OCI-LY1 (cell line): Measurements from ENCODE around the gene SPRY1.

ENCODE experiments used
- H2AFZ ChIP-seq: fragments of 200-600 bp; sonication (generic), shearing (Covaris generic); 2 replicates; pipeline ENCODE4 v1.6.0; 2014; ENCODE audit warnings: antibody characterized with exemption, mild to moderate bottlenecking, low read length
- H3F3A ChIP-seq: fragments of 200-600 bp; sonication (generic), shearing (Covaris generic); 2 replicates; pipeline ENCODE4 v1.6.0; 2014; ENCODE audit warnings: mild to moderate bottlenecking, antibody characterized with exemption, low read length, moderate library complexity; ENCODE audit not compliant: insufficient read depth
- H3K27ac ChIP-seq: fragments of 200-600 bp; sonication (generic); 2 replicates; pipeline ENCODE4 v1.5.1; 2014; ENCODE audit warnings: low read length, mixed run types, mild to moderate bottlenecking, low read depth; ENCODE audit not compliant: poor library complexity, severe bottlenecking
- H3K27me3 ChIP-seq: fragments of 200-600 bp; sonication (generic); 2 replicates; pipeline ENCODE4 v1.6.0; 2014; ENCODE audit warnings: antibody characterized with exemption, mild to moderate bottlenecking, low read length, moderate library complexity; ENCODE audit not compliant: insufficient read depth
- H3K36me3 ChIP-seq: fragments of 200-600 bp; sonication (generic); 2 replicates; pipeline ENCODE4 v1.6.1; 2014; ENCODE audit warnings: mild to moderate bottlenecking, antibody characterized with exemption, low read length, moderate library complexity, mixed read lengths; ENCODE audit not compliant: insufficient read depth
- H3K4me1 ChIP-seq: fragments of 200-600 bp; sonication (generic); 2 replicates; pipeline ENCODE4 v1.5.1; 2014; ENCODE audit warnings: mild to moderate bottlenecking, low read length, moderate library complexity; ENCODE audit not compliant: insufficient read depth, severe bottlenecking
- H3K4me2 ChIP-seq: fragments of 200-600 bp; sonication (generic), shearing (Covaris generic); 2 replicates; pipeline ENCODE4 v1.6.1; 2014; ENCODE audit warnings: low read length
- H3K4me3 ChIP-seq: fragments of 200-600 bp; sonication (generic); 2 replicates; pipeline ENCODE4 v1.5.1; 2014; ENCODE audit warnings: low read length, low read depth, mild to moderate bottlenecking, mixed read lengths; ENCODE audit not compliant: poor library complexity, severe bottlenecking
- H3K79me2 ChIP-seq: fragments of 200-600 bp; shearing (Covaris generic); 2 replicates; pipeline ENCODE4 v1.6.1; 2016; ENCODE audit warnings: mixed run types, low read length, mixed read lengths; ENCODE audit not compliant: insufficient read depth
- H3K9ac ChIP-seq: fragments of 200-600 bp; sonication (generic), shearing (Covaris generic); 2 replicates; pipeline ENCODE4 v1.6.1; 2014; ENCODE audit warnings: mild to moderate bottlenecking, low read length, mixed read lengths
- H3K9me2 ChIP-seq: fragments of 200-600 bp; sonication (generic), shearing (Covaris generic); 2 replicates; pipeline ENCODE4 v1.6.1; 2014; ENCODE audit warnings: low read depth, mild to moderate bottlenecking, low read length, mixed read lengths
- H3K9me3 ChIP-seq: fragments of 200-600 bp; shearing (Covaris generic); 2 replicates; pipeline ENCODE4 v1.6.1; 2014; ENCODE audit warnings: low read length, mixed read lengths
- H4K20me1 ChIP-seq: fragments of 200-600 bp; sonication (generic), shearing (Covaris generic); 2 replicates; pipeline ENCODE4 v1.6.0; 2016; ENCODE audit warnings: mild to moderate bottlenecking, low read length; ENCODE audit not compliant: insufficient read depth
- EZH2 ChIP-seq: fragments of 200-600 bp; sonication (generic), shearing (Covaris generic); IDR thresholded peaks from 2 replicates; pipeline ENCODE4 v1.8.0; 2017; ENCODE audit warnings: borderline replicate concordance, mixed run types, mild to moderate bottlenecking, antibody characterized with exemption, low read length, moderate library complexity, mixed read lengths
- TF ChIP-seq, protein P1 (sequence below): fragments of 200-600 bp; sonication (generic), shearing (Covaris generic); IDR thresholded peaks from 2 replicates; pipeline ENCODE4 v1.5.1; 2017; ENCODE audit warnings: mild to moderate bottlenecking, antibody characterized with exemption, low read length, moderate library complexity, mixed read lengths

Gene SPRY1

DNA sequence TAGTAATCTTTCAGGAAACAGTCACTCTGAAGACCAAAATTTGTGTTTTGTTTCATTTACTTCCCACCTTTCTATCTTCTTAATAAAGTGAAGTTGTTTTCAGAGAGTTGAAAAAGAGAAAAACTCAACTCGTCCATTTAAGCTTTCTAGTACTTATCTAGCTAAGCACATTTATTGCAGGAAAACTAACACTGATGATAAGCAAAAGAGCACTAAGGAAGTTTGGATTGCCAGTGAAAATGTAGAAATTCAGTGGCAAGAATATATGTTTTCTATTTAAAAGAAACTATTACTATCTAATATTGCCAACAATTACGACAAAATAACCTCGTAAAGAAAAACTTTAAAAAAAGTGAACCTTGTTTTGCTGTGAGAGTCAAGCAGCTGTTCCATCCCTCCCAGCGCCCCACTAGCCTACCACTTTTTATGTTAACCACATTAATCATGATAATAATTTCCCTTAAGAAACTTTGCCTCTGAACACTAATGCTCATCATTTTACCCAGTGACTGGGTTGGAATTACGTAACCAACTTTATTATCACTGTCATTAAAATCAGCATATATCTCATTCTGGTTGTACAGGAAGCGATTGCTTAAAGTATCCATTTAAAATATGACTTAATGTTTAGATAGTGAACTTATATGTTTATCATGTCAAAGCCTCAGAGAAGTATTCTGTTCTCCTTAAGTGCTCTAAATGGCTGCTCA lies 24.8 kb downstream of the SPRY1 start:
- Histone ChIP-seq H3K9me2 (no peaks in the 10 kb centered on the region), H3K36me3 (no peaks in the 10 kb centered on the region), H3K4me3 (no peak overlapping the region), H4K20me1 (no peaks in the 10 kb centered on the region), H3K4me2 (no peak overlapping the region), H3K27ac (no peak overlapping the region), H3K9me3 (no peaks in the 10 kb centered on the region), H2AFZ (peak overlapping the region; percentile 70; the same call in 1 of the 2 replicates), H3F3A (no peaks in the 10 kb centered on the region), H3K9ac (no peak overlapping the region), H3K27me3 (no peaks in the 10 kb centered on the region), H3K4me1 (peaks cover 47% of the 10 kb centered on the region), H3K79me2 (no peaks in the 10 kb centered on the region)
- no peak for TF ChIP-seq EZH2
- TF ChIP-seq, protein P1, sequence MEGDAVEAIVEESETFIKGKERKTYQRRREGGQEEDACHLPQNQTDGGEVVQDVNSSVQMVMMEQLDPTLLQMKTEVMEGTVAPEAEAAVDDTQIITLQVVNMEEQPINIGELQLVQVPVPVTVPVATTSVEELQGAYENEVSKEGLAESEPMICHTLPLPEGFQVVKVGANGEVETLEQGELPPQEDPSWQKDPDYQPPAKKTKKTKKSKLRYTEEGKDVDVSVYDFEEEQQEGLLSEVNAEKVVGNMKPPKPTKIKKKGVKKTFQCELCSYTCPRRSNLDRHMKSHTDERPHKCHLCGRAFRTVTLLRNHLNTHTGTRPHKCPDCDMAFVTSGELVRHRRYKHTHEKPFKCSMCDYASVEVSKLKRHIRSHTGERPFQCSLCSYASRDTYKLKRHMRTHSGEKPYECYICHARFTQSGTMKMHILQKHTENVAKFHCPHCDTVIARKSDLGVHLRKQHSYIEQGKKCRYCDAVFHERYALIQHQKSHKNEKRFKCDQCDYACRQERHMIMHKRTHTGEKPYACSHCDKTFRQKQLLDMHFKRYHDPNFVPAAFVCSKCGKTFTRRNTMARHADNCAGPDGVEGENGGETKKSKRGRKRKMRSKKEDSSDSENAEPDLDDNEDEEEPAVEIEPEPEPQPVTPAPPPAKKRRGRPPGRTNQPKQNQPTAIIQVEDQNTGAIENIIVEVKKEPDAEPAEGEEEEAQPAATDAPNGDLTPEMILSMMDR: no peak

DNA sequence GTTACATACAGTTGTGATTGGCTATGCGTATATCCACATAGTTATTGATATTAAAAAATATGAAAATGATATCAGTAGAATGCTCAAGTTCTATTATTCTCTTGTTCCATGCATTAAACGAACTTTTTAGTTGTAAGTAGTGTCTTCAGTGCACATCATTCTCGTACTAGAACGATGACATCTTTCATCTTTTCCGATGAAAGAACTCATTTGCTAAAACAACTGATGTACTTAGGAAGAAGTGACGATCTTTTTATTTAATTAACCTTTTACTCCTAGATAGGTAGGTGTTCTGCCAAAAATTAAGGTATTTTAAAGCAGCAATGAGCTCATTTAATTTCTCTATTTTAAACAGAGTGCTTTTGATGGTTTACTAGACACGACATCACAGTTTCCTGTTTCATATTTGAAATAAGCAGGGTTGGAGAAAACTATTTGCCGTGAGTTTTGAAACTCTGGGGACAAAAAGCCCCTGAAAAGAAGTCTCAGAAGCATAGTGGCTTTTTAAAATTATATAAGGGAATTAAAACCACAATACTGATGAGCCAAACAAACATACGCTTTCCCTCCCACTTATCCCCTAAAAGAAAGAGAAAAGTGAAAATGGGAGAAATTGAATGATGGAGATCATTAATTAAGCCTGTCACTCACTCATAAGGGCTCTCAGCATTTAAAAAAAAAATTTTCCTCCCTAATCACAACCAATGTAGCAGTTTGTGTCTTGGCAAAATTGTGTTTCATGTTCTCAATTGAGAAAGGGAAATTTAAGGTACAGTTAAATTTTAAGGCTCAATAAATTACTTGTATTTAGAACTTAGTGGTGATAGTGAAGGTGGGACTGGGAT lies 25.6 kb downstream of the SPRY1 start:
- no peak for TF ChIP-seq EZH2
- TF ChIP-seq, protein P1: no peak
- Histone ChIP-seq H4K20me1 (no peaks in the 10 kb centered on the region), H3K9ac (no peak overlapping the region), H3K79me2 (no peaks in the 10 kb centered on the region), H2AFZ (peak overlapping the region; percentile 70), H3K4me3 (no peak overlapping the region), H3K27me3 (no peaks in the 10 kb centered on the region), H3K4me1 (peaks cover 47% of the 10 kb centered on the region), H3K36me3 (no peaks in the 10 kb centered on the region), H3K9me2 (no peaks in the 10 kb centered on the region), H3K27ac (no peak overlapping the region), H3K9me3 (peaks cover 3% of the 10 kb centered on the region; the same call in 1 of the 2 replicates), H3F3A (no peaks in the 10 kb centered on the region), H3K4me2 (peak overlapping the region; percentile 16; the same call in 1 of the 2 replicates)

DNA sequence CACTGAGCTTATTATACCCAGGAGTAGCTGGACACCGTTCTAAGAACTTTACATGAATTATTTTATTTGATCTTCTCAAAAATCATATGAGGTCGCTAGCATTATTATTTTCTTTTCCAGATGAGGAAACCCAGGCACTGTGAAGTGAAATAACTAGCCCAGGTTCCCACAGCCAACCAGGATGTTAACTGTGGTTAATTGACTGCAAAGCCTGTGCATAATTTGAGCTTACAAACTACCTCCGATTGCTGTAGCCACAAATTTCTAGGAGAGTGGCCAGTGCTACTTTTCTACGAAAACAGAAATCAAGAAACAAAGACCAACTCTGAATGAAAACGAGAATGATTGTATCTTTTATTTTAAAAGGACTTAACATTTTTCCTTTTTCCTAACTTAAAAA lies 27.2 kb downstream of the SPRY1 start:
- no peak overlapping the region for H3K4me2 ChIP-seq

More for the DNA sequence above, 27.2 kb downstream of the SPRY1 start:
- Histone ChIP-seq H3K36me3 (no peaks in the 10 kb centered on the region), H3K9ac (no peak overlapping the region), H3K27ac (no peak overlapping the region), H3K9me3 (peaks cover 9% of the 10 kb centered on the region), H3K4me3 (no peak overlapping the region), H4K20me1 (no peaks in the 10 kb centered on the region), H3K79me2 (no peaks in the 10 kb centered on the region), H3K27me3 (no peaks in the 10 kb centered on the region), H3F3A (no peaks in the 10 kb centered on the region), H2AFZ (0 out of 2 replicates have a peak overlapping the region, but pooled peaks have one; percentile 22), H3K4me1 (peaks cover 32% of the 10 kb centered on the region), H3K9me2 (no peaks in the 10 kb centered on the region)
- TF ChIP-seq, protein P1: no peak
- no peak for TF ChIP-seq EZH2
